Measurements from ENCODE around the gene PCGF1.

DNA sequence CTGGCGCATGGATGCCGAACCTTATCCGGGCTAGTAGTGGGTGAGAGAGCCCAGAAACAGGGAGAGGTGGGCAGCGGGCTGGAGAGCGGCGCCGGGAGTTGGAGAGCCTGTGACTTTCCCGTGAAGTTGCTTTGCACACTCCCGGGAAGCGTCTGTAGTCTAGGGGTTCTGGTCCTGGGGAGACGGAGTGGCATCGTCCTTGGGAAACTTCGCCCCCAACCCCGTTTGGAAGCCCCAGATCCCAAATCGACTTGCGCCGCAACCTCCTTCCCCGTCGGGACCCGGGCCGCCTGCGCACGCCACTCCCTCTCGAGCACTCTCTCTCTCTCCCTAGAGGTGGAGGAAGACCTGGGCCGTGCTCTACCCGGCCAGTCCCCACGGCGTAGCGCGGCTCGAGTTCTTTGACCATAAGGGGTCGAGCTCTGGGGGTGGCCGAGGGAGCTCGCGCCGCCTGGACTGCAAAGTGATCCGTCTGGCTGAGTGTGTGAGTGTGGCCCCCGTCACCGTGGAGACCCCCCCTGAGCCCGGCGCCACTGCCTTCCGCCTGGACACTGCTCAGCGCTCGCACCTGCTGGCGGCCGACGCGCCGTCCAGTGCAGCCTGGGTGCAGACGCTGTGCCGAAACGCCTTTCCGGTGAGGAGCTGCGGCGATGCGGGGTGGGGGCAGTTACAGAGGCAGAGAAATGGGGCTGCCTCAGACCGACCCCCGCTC, 47.5 kb upstream of the PCGF1 start:
- TF ChIP-seq, protein P1, sequence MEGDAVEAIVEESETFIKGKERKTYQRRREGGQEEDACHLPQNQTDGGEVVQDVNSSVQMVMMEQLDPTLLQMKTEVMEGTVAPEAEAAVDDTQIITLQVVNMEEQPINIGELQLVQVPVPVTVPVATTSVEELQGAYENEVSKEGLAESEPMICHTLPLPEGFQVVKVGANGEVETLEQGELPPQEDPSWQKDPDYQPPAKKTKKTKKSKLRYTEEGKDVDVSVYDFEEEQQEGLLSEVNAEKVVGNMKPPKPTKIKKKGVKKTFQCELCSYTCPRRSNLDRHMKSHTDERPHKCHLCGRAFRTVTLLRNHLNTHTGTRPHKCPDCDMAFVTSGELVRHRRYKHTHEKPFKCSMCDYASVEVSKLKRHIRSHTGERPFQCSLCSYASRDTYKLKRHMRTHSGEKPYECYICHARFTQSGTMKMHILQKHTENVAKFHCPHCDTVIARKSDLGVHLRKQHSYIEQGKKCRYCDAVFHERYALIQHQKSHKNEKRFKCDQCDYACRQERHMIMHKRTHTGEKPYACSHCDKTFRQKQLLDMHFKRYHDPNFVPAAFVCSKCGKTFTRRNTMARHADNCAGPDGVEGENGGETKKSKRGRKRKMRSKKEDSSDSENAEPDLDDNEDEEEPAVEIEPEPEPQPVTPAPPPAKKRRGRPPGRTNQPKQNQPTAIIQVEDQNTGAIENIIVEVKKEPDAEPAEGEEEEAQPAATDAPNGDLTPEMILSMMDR (IDR thresholded peaks at IDR 0.05; ENCODE audit: low read depth, low read length, poor library complexity, severe bottlenecking) = no peak
- no peak for TF ChIP-seq EZH2phosphoT487 (IDR thresholded peaks at IDR 0.05; ENCODE audit: borderline replicate concordance, low read length)
